HepG2 (cell line): ENCODE results near the gene PRKACA. TPM values are rescaled to one million over a fixed set of nuclear protein-coding genes. Genes with fewer than 3 reads are reported as not detected.

Experiments used
- ASH2L ChIP-seq: fragments of 300-600, 200-600 bp; sonication (generic); IDR thresholded peaks from 2 replicates; pipeline ENCODE4 v1.7.0; 2017; ENCODE audit warnings: low read depth, mild to moderate bottlenecking, moderate library complexity, mixed read lengths, low read length; ENCODE audit not compliant: insufficient read length
- CREM ChIP-seq, 2 experiments: sonication (generic) in 1 of 2; formaldehyde crosslinking in 1 of 2; IDR thresholded peaks; 2 replicates each; pipeline versions ENCODE4 v1.4.0 to v1.6.1; 2016 to 2020; ENCODE audit warnings: antibody characterized with exemption in 1 of 2, mild to moderate bottlenecking in 1 of 2, missing genetic modification reagents in 1 of 2
- EP300 ChIP-seq, 3 experiments: sonication (generic) in 1 of 3; formaldehyde crosslinking in 1 of 3; IDR thresholded peaks; 2 replicates each; pipeline versions ENCODE4 v1.5.1 to v1.6.1; 2011 to 2020; ENCODE audit warnings: low read depth in 2 of 3, low read length in 2 of 3, borderline replicate concordance in 1 of 3, improper control_type of control experiment in 1 of 3, mild to moderate bottlenecking in 1 of 3, missing genetic modification reagents in 1 of 3, moderate library complexity in 1 of 3
- IRF2 ChIP-seq: IDR thresholded peaks from 2 replicates; pipeline ENCODE4 v1.6.1; 2018; ENCODE audit warnings: missing genetic modification reagents, missing compliant biosample characterization
- JUND ChIP-seq: sonication (generic); formaldehyde crosslinking; IDR thresholded peaks from 2 replicates; pipeline ENCODE4 v1.8.0; 2022; ENCODE audit warnings: mild to moderate bottlenecking, missing genetic modification reagents
- SOX6 ChIP-seq, 2 experiments: fragments of 450-650 bp in 1 of 2; sonication (generic) in 1 of 2; formaldehyde crosslinking in 1 of 2; IDR thresholded peaks; 2 replicates each; pipeline versions ENCODE4 v1.4.0 to v1.6.1; 2017 to 2020; ENCODE audit warnings: antibody characterized with exemption in 1 of 2, mild to moderate bottlenecking in 1 of 2, missing genetic modification reagents in 1 of 2
- TBX2 ChIP-seq: sonication (generic); formaldehyde crosslinking; IDR thresholded peaks from 2 replicates; pipeline ENCODE4 v1.5.0; 2020; ENCODE audit warnings: missing genetic modification reagents, mild to moderate bottlenecking, borderline replicate concordance
- ZBTB7A ChIP-seq: sonication (generic); formaldehyde crosslinking; IDR thresholded peaks from 2 replicates; pipeline ENCODE4 v1.8.0; 2022; ENCODE audit warnings: mild to moderate bottlenecking, missing genetic modification reagents
- ZBTB7B ChIP-seq: sonication (generic); formaldehyde crosslinking; IDR thresholded peaks from 2 replicates; pipeline ENCODE4 v1.4.0; 2020; ENCODE audit warnings: missing genetic modification reagents
- ZMAT3 ChIP-seq: sonication (generic); formaldehyde crosslinking; conservative IDR thresholded peaks from 2 replicates; pipeline ENCODE4 v1.7.0; 2021; ENCODE audit warnings: missing genetic modification reagents
- ZNF451 ChIP-seq: sonication (generic); formaldehyde crosslinking; IDR thresholded peaks from 2 replicates; pipeline ENCODE4 v1.5.0; 2020; ENCODE audit warnings: mild to moderate bottlenecking, missing genetic modification reagents
- polyA plus RNA-seq, 8 experiments: library from polyadenylated mRNA; depleted of rRNA in 3 of 8; stranded (reverse) in 7 of 8; unstranded in 1 of 8; fragments of >200 nt; fragmentation: Illumina TruSeq in 4 of 8; extraction: Trizol in 4 of 8; gene quantifications; 2 replicates each; pipeline versions ENCODE4 v1.2.1 to v1.2.3, GENCODE V29; 2011 to 2016; ENCODE audit warnings: low read depth in 4 of 8, missing spikeins in 1 of 8, mixed read lengths in 1 of 8; ENCODE audit not compliant: insufficient read depth in 1 of 8
- total RNA-seq, 5 experiments: library from RNA; depleted of rRNA; stranded (reverse); fragments of >200 nt; fragmentation: Illumina TruSeq; extraction: Trizol; gene quantifications; 2 replicates each; pipeline ENCODE4 v1.2.3, GENCODE V29; 2016; ENCODE audit warnings: low read depth in 1 of 5
- TF ChIP-seq, protein P1 (sequence below): sonication (generic); formaldehyde crosslinking; IDR thresholded peaks from 2 replicates; pipeline ENCODE4 v1.8.0; 2022; ENCODE audit warnings: mild to moderate bottlenecking, missing genetic modification reagents
- TF ChIP-seq, protein P2 (sequence below): sonication (generic); formaldehyde crosslinking; IDR thresholded peaks from 2 replicates; pipeline ENCODE4 v1.4.0; 2020; ENCODE audit warnings: missing genetic modification reagents
- TF ChIP-seq, protein P3 (sequence below): IDR thresholded peaks from 2 replicates; pipeline ENCODE4 v1.6.1; 2016; ENCODE audit warnings: missing compliant biosample characterization, missing genetic modification reagents, borderline replicate concordance
- TF ChIP-seq, protein P4 (sequence below): sonication (generic); formaldehyde crosslinking; IDR thresholded peaks from 2 replicates; pipeline ENCODE4 v1.4.0; 2020; ENCODE audit warnings: low read depth, missing genetic modification reagents
- TF ChIP-seq, protein P5 (sequence below): sonication (generic); formaldehyde crosslinking; IDR thresholded peaks from 2 replicates; pipeline ENCODE4 v1.4.0; 2020; ENCODE audit warnings: missing genetic modification reagents
- TF ChIP-seq, protein P6 (sequence below): sonication (generic); formaldehyde crosslinking; IDR thresholded peaks from 2 replicates; pipeline ENCODE4 v1.5.1; 2020; ENCODE audit warnings: missing genetic modification reagents, mild to moderate bottlenecking, borderline replicate concordance

The PRKACA gene
- total and polyA plus RNA-seq, 2 of the 13 experiments (the other 11 are each of a cell fraction or from before 2014, with no cell fraction given): 11.0 to 18.2 TPM

DNA sequence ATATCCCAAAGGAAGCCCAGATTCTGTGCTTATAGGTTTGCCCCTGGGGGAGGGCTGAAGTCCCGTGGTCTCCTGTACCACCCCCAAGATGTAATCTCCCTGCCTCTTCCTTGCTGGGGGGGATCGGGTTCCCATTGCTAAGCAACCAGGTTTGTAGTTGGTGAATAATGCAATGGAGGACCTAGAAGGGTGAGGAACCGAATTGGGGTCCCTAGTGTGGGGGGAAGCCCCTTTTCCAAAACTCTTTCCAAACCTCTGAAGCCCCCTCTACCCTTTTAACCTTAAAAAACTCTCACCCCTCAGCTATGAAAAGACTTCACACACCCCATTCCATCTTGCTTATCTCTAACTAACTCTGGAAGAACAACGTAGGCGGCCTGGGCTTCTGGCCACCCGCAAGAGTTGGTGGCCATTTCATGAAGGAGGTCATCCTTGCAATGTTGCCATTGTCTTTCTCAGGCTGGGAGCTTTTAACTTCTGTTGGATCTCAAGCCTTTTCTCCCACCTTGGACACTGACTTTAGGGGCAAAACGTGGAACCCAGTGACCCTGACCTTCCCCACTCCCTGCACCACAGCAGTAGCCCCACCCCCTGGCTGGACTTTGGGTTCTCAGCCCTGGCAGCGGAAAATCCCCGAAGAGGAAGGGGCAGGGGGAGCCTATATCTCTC, 56.3 kb downstream of the PRKACA start (continued):
- TF ChIP-seq, protein P1, sequence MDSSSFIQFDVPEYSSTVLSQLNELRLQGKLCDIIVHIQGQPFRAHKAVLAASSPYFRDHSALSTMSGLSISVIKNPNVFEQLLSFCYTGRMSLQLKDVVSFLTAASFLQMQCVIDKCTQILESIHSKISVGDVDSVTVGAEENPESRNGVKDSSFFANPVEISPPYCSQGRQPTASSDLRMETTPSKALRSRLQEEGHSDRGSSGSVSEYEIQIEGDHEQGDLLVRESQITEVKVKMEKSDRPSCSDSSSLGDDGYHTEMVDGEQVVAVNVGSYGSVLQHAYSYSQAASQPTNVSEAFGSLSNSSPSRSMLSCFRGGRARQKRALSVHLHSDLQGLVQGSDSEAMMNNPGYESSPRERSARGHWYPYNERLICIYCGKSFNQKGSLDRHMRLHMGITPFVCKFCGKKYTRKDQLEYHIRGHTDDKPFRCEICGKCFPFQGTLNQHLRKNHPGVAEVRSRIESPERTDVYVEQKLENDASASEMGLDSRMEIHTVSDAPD (CRISPR knock-in tag): no peak
- no peak for TF ChIP-seq JUND
- peak; percentile 78; the same call in 1 of the 2 replicates for TF ChIP-seq ZMAT3
- 0 out of 2 replicates have a peak, but pooled peaks have one; percentile 20 for TF ChIP-seq IRF2 (CRISPR knock-in tag)
- TF ChIP-seq ZNF451: no peak
- TF ChIP-seq ZBTB7A (CRISPR knock-in tag): peak; percentile 48; the same call in 1 of the 2 replicates
- TF ChIP-seq, protein P2, sequence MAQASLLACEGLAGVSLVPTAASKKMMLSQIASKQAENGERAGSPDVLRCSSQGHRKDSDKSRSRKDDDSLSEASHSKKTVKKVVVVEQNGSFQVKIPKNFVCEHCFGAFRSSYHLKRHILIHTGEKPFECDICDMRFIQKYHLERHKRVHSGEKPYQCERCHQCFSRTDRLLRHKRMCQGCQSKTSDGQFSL (CRISPR knock-in tag): peak; percentile 41; the same call in 1 of the 2 replicates
- peak; percentile 55 for TF ChIP-seq TBX2 (CRISPR knock-in tag)
- TF ChIP-seq ZBTB7B: peak; percentile 85
- TF ChIP-seq, protein P3, sequence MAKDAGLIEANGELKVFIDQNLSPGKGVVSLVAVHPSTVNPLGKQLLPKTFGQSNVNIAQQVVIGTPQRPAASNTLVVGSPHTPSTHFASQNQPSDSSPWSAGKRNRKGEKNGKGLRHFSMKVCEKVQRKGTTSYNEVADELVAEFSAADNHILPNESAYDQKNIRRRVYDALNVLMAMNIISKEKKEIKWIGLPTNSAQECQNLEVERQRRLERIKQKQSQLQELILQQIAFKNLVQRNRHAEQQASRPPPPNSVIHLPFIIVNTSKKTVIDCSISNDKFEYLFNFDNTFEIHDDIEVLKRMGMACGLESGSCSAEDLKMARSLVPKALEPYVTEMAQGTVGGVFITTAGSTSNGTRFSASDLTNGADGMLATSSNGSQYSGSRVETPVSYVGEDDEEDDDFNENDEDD (CRISPR knock-in tag): 0 out of 2 replicates have a peak, but pooled peaks have one; percentile 4
- TF ChIP-seq SOX6 (IDR thresholded peaks at IDR 0.05): no peak
- 0 out of 2 replicates have a peak, but pooled peaks have one; percentile 40 for TF ChIP-seq SOX6 (CRISPR knock-in tag; IDR thresholded peaks at IDR 0.05)
- TF ChIP-seq, protein P4, sequence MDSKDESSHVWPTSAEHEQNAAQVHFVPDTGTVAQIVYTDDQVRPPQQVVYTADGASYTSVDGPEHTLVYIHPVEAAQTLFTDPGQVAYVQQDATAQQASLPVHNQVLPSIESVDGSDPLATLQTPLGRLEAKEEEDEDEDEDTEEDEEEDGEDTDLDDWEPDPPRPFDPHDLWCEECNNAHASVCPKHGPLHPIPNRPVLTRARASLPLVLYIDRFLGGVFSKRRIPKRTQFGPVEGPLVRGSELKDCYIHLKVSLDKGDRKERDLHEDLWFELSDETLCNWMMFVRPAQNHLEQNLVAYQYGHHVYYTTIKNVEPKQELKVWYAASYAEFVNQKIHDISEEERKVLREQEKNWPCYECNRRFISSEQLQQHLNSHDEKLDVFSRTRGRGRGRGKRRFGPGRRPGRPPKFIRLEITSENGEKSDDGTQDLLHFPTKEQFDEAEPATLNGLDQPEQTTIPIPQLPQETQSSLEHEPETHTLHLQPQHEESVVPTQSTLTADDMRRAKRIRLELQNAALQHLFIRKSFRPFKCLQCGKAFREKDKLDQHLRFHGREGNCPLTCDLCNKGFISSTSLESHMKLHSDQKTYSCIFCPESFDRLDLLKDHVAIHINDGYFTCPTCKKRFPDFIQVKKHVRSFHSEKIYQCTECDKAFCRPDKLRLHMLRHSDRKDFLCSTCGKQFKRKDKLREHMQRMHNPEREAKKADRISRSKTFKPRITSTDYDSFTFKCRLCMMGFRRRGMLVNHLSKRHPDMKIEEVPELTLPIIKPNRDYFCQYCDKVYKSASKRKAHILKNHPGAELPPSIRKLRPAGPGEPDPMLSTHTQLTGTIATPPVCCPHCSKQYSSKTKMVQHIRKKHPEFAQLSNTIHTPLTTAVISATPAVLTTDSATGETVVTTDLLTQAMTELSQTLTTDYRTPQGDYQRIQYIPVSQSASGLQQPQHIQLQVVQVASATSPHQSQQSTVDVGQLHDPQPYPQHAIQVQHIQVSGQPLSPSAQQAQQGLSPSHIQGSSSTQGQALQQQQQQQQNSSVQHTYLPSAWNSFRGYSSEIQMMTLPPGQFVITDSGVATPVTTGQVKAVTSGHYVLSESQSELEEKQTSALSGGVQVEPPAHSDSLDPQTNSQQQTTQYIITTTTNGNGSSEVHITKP (CRISPR knock-in tag): no peak
- TF ChIP-seq CREM (IDR thresholded peaks at IDR 0.05): peak; percentile 57; the same call in 1 of the 2 replicates
- no peak for TF ChIP-seq CREM (CRISPR knock-in tag; IDR thresholded peaks at IDR 0.05)
- TF ChIP-seq, protein P5, sequence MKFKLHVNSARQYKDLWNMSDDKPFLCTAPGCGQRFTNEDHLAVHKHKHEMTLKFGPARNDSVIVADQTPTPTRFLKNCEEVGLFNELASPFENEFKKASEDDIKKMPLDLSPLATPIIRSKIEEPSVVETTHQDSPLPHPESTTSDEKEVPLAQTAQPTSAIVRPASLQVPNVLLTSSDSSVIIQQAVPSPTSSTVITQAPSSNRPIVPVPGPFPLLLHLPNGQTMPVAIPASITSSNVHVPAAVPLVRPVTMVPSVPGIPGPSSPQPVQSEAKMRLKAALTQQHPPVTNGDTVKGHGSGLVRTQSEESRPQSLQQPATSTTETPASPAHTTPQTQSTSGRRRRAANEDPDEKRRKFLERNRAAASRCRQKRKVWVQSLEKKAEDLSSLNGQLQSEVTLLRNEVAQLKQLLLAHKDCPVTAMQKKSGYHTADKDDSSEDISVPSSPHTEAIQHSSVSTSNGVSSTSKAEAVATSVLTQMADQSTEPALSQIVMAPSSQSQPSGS (CRISPR knock-in tag): no peak
- peak; percentile 32 for TF ChIP-seq ASH2L
- peak in 1 of 2 experiments; percentile 75; a peak in 2 of 4 replicates for TF ChIP-seq EP300 (IDR thresholded peaks at IDR 0.05; ENCODE audit: low read depth in 2 of 2, low read length in 2 of 2)
- TF ChIP-seq EP300 (CRISPR knock-in tag; IDR thresholded peaks at IDR 0.05; ENCODE audit: borderline replicate concordance): no peak; the same call in 1 of the 2 replicates
- TF ChIP-seq, protein P6, sequence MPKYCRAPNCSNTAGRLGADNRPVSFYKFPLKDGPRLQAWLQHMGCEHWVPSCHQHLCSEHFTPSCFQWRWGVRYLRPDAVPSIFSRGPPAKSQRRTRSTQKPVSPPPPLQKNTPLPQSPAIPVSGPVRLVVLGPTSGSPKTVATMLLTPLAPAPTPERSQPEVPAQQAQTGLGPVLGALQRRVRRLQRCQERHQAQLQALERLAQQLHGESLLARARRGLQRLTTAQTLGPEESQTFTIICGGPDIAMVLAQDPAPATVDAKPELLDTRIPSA: no peak
